T-cell (primary cell): Measurements from ENCODE around the gene METTL26. TPM values are rescaled to one million over a fixed set of nuclear protein-coding genes. Genes with fewer than 3 reads are reported as not detected.
"Not testable (repeated sequence)": the region's sequence is repeated elsewhere in the genome, so short reads cannot be mapped to it uniquely, and the experiment has no call there.

Experiments
- ATAC-seq, 4 experiments: fragments of 200-7000 bp in 3 of 4; fragments of 150-1000 bp in 1 of 4; cut with Tn5 transposase; replicated peaks in 1 of 4; 1 replicate in 3 of 4; 2 replicates in 1 of 4; pipeline ENCODE4 v1.10.0; 2021; ENCODE audit warnings: moderate library complexity in 3 of 4, mild to moderate bottlenecking in 2 of 4, moderate number of reproducible peaks in 1 of 4
- CTCF ChIA-PET, 2 donors: fragments of 300-600 bp; sonication (Branson Sonifier 250); formaldehyde crosslinking; loops; one replicate each; lab custom pipeline; 2022; ENCODE audit warnings: antibody characterized with exemption in 2 of 2; lab: Charles Lee
- POLR2A ChIA-PET, 2 donors: fragments of 300-600 bp; sonication (Branson Sonifier 250); formaldehyde crosslinking; loops; one replicate each; lab custom pipeline; 2022; ENCODE audit warnings: antibody characterized with exemption in 2 of 2; lab: Charles Lee
- DNase-seq, 35 experiments: peaks; one replicate each; pipeline versions ENCODE4 v3.0.0 to v3.0.0-alpha.2; 2013 to 2023
- H3K27ac ChIP-seq: one replicate; pipeline ENCODE4 v1.5.1; 2013; ENCODE audit warnings: low read length
- H3K27me3 ChIP-seq, 2 experiments: replicated peaks in 1 of 2; 1 replicate in 1 of 2; 2 replicates in 1 of 2; pipeline versions ENCODE4 v1.6.1 to v1.7.0; 2013; ENCODE audit warnings: low read length in 1 of 2, mixed read lengths in 1 of 2; ENCODE audit not compliant: control insufficient read depth in 2 of 2, insufficient read depth in 2 of 2; ENCODE audit errors: extremely low read depth in 1 of 2
- H3K36me3 ChIP-seq, 2 donors: 1 replicate in 1 of 2; 2 replicates in 1 of 2; pipeline versions ENCODE4 v1.6.1 to v1.7.0; 2013; ENCODE audit warnings: low read length in 1 of 2; ENCODE audit not compliant: control insufficient read depth in 2 of 2, insufficient read depth in 1 of 2; ENCODE audit errors: extremely low read depth in 1 of 2
- H3K4me1 ChIP-seq, 2 experiments: 1 replicate in 1 of 2; 2 replicates in 1 of 2; pipeline versions ENCODE4 v1.6.1 to v1.7.0; 2013; ENCODE audit warnings: low read length in 2 of 2, mixed read lengths in 1 of 2; ENCODE audit not compliant: insufficient read depth in 2 of 2, control insufficient read depth in 1 of 2; ENCODE audit errors: extremely low read depth in 1 of 2
- H3K4me3 ChIP-seq, 2 donors: 1 replicate in 1 of 2; 2 replicates in 1 of 2; pipeline versions ENCODE4 v1.5.1 to v1.7.0; 2013; ENCODE audit warnings: mild to moderate bottlenecking in 2 of 2, low read length in 1 of 2, moderate library complexity in 1 of 2; ENCODE audit not compliant: control insufficient read depth in 1 of 2; ENCODE audit errors: extremely low read depth in 1 of 2
- H3K9me3 ChIP-seq: 2 replicates; pipeline ENCODE4 v1.7.0; 2013
- H3K27ac Mint-ChIP-seq, 2 donors: one replicate each; pipeline ENCODE4 v1.8.0; 2020 to 2021; ENCODE audit warnings: mild to moderate bottlenecking in 2 of 2, mixed read lengths in 2 of 2
- H3K27me3 Mint-ChIP-seq, 2 donors: one replicate each; pipeline ENCODE4 v1.8.0; 2021 to 2022; ENCODE audit warnings: mixed read lengths in 2 of 2
- H3K36me3 Mint-ChIP-seq: one replicate; pipeline ENCODE4 v1.8.0; 2021; ENCODE audit warnings: mixed read lengths
- H3K4me1 Mint-ChIP-seq, 3 donors: one replicate each; pipeline ENCODE4 v1.8.0; 2020 to 2022; ENCODE audit warnings: mixed read lengths in 3 of 3, mild to moderate bottlenecking in 1 of 3
- H3K4me3 Mint-ChIP-seq, 3 donors: one replicate each; pipeline ENCODE4 v1.8.0; 2020 to 2022; ENCODE audit warnings: mild to moderate bottlenecking in 3 of 3, mixed read lengths in 3 of 3, moderate library complexity in 3 of 3
- H3K9me3 Mint-ChIP-seq, 3 donors: one replicate each; pipeline ENCODE4 v1.8.0; 2020 to 2022; ENCODE audit warnings: mixed read lengths in 3 of 3
- WGBS: methylation state at CpG from one replicate; pipeline ENCODE4 v1.1.5; 2013; ENCODE audit warnings: missing lambda C conversion rate; ENCODE audit not compliant: insufficient coverage; 5-methylcytosine and 5-hydroxymethylcytosine counted together
- total RNA-seq, 35 experiments: library from RNA in 6 of 35; stranded (reverse) in 6 of 35; fragments of 120-200 nt in 1 of 35; gene quantifications; one replicate each; pipeline versions ENCODE4 v1.2.1 to v1.2.4 and lab custom pipeline; 2013 to 2026

Gene METTL26
- total RNA-seq, 5 donors from 2014 or later (not counting 1 experiment from before 2014, with no cell fraction given): 42.1 to 94.0 (median 87.2) TPM

GRCh38 chr16:603933-604332 lies 32.2 kb downstream of the METTL26 start:
- WGBS: 46% methylated on average over 3 of the region's 5 CpGs
- Mint-ChIP-seq H3K36me3 (peaks cover 10% of the 10 kb centered on the region), H3K9me3 (no peaks in the 10 kb centered on the region), H3K27ac (no peak overlapping the region), H3K27me3 (no peaks in the 10 kb centered on the region), H3K4me1 (peaks cover 9 to 23% (median 14%) of the 10 kb centered on the region in 3 donors), H3K4me3 (no peak overlapping the region)
- Histone ChIP-seq H3K27ac (no peak overlapping the region), H3K9me3 (no peaks in the 10 kb centered on the region), H3K4me3 (no peak overlapping the region), H3K36me3 (peaks cover 0 to 1% of the 10 kb centered on the region in 2 donors), H3K4me1 (peaks cover 0 to 3% of the 10 kb centered on the region in 2 experiments), H3K27me3 (no peaks in the 10 kb centered on the region)
- ATAC-seq: no peak
- ChIA-PET CTCF (no interaction called here), POLR2A (no interaction called here)
- DNase-seq: no peak

DNA sequence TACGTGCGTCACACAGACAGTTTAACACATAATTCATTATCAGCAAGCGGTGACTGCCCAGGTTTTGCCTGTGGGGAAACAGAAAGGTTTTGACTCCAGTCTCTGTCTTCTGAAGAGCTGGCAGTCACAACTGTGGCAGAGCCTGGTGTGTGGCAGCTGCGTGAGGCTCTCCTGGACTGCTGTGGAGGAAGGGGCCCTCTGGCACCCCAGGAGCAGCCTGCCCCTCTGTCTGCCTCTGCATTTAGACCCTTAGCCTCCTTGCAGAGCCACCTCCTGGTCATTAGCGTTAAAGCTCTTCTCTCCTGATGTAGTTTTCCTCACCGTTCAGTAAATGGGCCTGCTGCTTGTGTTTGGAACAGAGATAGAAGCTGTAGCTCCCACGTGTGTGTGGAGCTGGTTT lies 35.3 kb downstream of the METTL26 start:
- Histone ChIP-seq H3K4me3 (no peak overlapping the region), H3K27ac (no peak overlapping the region), H3K36me3 (peaks cover 4 to 6% of the 10 kb centered on the region in 2 donors), H3K4me1 (peaks cover 0 to 3% of the 10 kb centered on the region in 2 experiments), H3K9me3 (no peaks in the 10 kb centered on the region), H3K27me3 (no peaks in the 10 kb centered on the region)
- no peak for DNase-seq
- Mint-ChIP-seq H3K4me1 (peaks cover 12 to 27% (median 16%) of the 10 kb centered on the region in 3 donors), H3K4me3 (no peak overlapping the region), H3K9me3 (no peaks in the 10 kb centered on the region), H3K27ac (no peak overlapping the region), H3K36me3 (peaks cover 17% of the 10 kb centered on the region), H3K27me3 (no peaks in the 10 kb centered on the region)
- ChIA-PET POLR2A (no interaction called here), CTCF (no interaction called here)
- 92% methylated on average over 4 of the region's 7 CpGs for WGBS
- no peak for ATAC-seq

DNA sequence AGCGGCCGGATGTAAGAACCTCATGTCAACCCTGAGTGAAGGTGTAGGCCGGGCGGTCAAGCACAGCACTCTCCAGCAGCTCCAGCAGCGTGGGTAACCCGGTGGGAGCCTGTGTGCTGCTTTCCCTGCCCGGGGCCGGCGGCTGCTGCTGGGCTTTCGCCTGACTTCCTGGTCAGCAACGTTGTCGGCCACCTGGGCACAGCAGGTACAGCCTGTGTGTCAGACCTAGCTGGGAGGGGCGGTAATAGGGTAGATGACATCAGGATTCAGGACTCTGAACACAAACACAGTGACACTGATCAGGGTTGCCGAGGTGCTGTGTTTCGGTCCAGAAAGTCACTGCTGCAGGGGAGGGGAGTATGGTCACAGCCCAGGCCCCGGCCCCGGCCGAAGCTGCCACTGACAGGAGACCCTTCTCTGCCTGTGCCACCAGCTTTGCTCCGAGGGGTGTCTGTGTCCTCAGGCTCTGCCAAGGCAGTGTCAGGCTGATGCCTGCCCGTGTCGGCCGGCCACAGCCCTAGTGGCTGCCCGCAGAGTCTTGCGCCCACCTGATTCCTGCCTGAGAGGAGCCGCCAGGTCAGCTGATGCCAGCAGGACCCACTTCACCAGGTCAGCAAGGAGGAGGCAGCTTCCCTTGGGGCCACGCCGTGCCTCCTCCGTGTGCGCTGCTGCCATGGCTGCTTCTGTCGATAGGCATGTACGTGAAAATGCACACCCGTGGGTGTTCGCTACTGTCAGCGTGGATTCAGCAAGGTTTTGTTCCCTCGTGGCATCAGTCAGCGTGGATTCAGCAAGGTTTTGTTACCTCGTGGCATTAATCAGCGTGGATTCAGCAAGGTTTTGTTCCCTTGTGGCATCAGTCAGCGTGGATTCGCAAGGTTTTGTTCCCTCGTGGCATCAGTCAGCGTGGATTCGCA lies 37.0 kb downstream of the METTL26 start:
- no peak for DNase-seq
- Histone ChIP-seq H3K27me3 (no peaks in the 10 kb centered on the region), H3K36me3 (peaks cover 4 to 6% of the 10 kb centered on the region in 2 donors), H3K4me3 (no peak overlapping the region), H3K27ac (no peak overlapping the region), H3K9me3 (no peaks in the 10 kb centered on the region), H3K4me1 (peaks cover 0 to 6% of the 10 kb centered on the region in 2 experiments)
- H3K4me1 Mint-ChIP-seq: peaks cover 20 to 21% (median 21%) of the 10 kb centered on the region in 3 donors
- ChIA-PET POLR2A (interaction anchor here in 1 of 2 donors (0.6 to 0.7 kb wide), 2 partner anchors 14 to 30 kb away, joined by 3 read pairs; no protein-coding TSS in a partner anchor), CTCF (no interaction called here)
- no peak for ATAC-seq
- no peaks in the 10 kb centered on the region for H3K27me3 Mint-ChIP-seq
- H3K4me3 Mint-ChIP-seq: no peak overlapping the region
- no peak overlapping the region for H3K27ac Mint-ChIP-seq
- 98% methylated on average over 36 of the region's 43 CpGs for WGBS
- peaks cover 10% of the 10 kb centered on the region for H3K36me3 Mint-ChIP-seq
- no peaks in the 10 kb centered on the region for H3K9me3 Mint-ChIP-seq

GRCh38 chr16:597655-598054 lies 38.5 kb downstream of the METTL26 start:
- H3K27ac ChIP-seq, H3K36me3 ChIP-seq, H3K4me3 Mint-ChIP-seq, H3K9me3 ChIP-seq, H3K4me1 ChIP-seq, H3K4me3 ChIP-seq, DNase-seq, H3K27me3 ChIP-seq, ATAC-seq, H3K9me3 Mint-ChIP-seq, POLR2A ChIA-PET, H3K27me3 Mint-ChIP-seq, CTCF ChIA-PET, H3K36me3 Mint-ChIP-seq, H3K27ac Mint-ChIP-seq: not testable (repeated sequence)
- WGBS: 100% methylated on average over 2 of the region's 7 CpGs
- H3K4me1 Mint-ChIP-seq: peaks cover 20 to 26% (median 21%) of the 10 kb centered on the region in 3 donors

DNA sequence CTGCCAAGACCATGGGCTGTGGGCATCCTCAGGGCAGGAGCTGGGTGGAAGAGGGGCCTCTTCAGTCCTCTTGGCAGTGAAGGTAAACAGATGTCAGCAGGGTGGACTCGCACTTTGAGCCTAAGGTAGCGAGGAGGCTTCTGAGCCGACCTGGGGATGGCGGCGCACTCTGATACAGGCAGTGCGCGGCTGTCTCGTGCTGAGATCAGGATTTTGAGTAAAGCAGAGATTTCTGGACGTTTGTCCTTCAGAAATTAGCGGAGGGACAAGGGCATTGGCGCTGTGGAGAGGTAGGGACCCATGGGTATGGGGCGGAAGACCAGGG lies 39.4 kb downstream of the METTL26 start:
- peaks cover 4 to 8% of the 10 kb centered on the region in 2 donors for H3K36me3 ChIP-seq
- H3K9me3 ChIP-seq: no peaks in the 10 kb centered on the region
- H3K27me3 ChIP-seq: no peaks in the 10 kb centered on the region
- H3K4me1 ChIP-seq: peaks cover 0 to 15% of the 10 kb centered on the region in 2 experiments
- Mint-ChIP-seq H3K27ac (peak overlapping the region in 1 of 2 donors; percentile 23), H3K27me3 (no peaks in the 10 kb centered on the region), H3K4me3 (no peak overlapping the region), H3K4me1 (peaks cover 24 to 34% (median 29%) of the 10 kb centered on the region in 3 donors), H3K9me3 (no peaks in the 10 kb centered on the region), H3K36me3 (peaks cover 7% of the 10 kb centered on the region)
- 95% methylated on average over 12 of the region's 12 CpGs for WGBS
- H3K4me3 ChIP-seq: no peak overlapping the region
- POLR2A ChIA-PET: no interaction called here
- no peak for DNase-seq
- H3K27ac ChIP-seq: no peak overlapping the region
- CTCF ChIA-PET: no interaction called here
- no peak for ATAC-seq

- Mint-ChIP-seq H3K36me3 (peaks cover 7% of the 10 kb centered on the region), H3K27ac (no peak overlapping the region), H3K4me3 (no peak overlapping the region), H3K27me3 (no peaks in the 10 kb centered on the region), H3K4me1 (peaks cover 30 to 39% (median 30%) of the 10 kb centered on the region in 3 donors), H3K9me3 (no peaks in the 10 kb centered on the region)
- H3K4me1 ChIP-seq: peaks cover 0 to 18% of the 10 kb centered on the region in 2 experiments
- ChIA-PET POLR2A (no interaction called here), CTCF (no interaction called here)
- no peak for ATAC-seq
- H3K36me3 ChIP-seq: peaks cover 4 to 8% of the 10 kb centered on the region in 2 donors
- no peak overlapping the region for H3K4me3 ChIP-seq
- 92% methylated on average over 34 of the region's 34 CpGs for WGBS
- no peaks in the 10 kb centered on the region for H3K27me3 ChIP-seq
- no peak overlapping the region for H3K27ac ChIP-seq
- H3K9me3 ChIP-seq: no peaks in the 10 kb centered on the region
- no peak for DNase-seq
Measured at GRCh38 chr16:595942-596735, 40.0 kb downstream of the METTL26 start.
